AG08396 (cell line): ENCODE data around the gene MAPK8IP2.

Source experiments
- DNase-seq: peaks from one replicate; pipeline ENCODE4 v3.0.0; 2012; ENCODE audit warnings: low spot score, mixed read lengths

MAPK8IP2 gene

DNA sequence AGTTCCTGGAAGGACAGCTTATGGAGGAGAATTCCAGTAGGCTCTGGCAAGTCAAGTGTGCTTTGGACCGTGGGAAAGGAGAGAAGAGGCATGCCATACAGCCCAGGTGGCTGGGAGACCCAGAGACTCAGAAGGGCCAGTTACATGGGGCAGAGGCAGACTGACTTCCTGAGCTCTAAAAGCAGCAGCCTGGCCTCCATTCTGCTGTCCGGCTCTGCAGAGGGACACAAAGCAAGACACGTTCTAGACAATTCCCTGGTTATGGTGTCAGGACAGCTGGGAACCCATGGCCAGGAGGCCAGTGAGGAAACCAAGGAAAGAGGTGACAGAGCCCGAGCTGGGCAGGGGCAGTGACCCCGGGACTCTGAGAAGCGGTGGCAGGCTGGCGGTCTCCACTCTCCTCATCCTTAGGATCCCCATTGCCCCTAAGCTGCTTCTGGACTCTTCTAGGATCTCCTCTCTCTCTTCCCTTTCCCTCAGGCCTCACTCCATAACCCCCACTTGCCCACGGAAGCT lies 25.1 kb upstream of the MAPK8IP2 start:
- DNase-seq = no peak

GRCh38 chr22:50576070-50576469 lies 24.5 kb upstream of the MAPK8IP2 start:
- DNase-seq = peak; percentile 49

DNA sequence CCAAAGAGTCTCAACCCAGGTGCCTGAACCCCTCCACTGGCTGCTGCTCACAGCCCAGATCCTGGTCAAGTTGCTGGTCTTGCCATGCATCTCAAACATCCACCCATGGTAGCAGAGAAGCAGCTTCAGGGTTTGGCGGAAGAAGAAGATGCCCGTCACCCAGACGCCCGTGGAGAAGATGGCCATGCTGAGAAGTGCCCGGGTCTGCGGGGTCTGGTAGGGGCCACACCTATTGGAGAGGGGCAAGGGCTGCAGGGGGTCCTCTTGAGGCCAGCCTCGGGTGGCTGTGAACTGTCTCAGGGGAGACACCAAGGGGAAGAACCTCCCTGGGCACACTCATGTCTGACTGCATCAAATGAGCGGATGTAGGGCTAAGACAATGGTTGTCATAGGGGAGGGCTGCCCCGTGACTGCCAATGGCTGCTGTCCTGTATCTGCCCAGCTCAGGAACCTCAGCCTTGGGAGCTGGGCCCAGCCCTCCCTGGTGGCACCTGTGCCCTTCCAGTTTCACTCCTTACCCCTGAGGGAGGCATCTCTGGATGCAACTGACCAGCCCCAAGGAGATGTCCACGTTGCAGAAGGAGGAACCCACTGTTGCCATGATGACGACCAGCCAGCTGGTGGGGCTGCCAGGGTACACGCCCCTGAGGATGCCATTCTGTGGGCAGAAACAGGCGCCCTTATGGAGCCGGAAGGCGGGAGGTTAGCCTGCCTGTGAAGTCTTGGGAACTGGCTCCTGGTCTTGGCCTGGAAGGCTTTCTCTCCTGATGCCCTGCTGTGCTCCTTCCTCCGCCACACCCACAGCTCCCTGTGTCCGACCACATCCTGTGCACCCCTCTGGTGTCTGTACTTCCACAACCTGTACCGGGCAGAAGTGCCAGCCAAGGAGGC lies 23.5 kb upstream of the MAPK8IP2 start:
- DNase-seq = no peak

- no peak for DNase-seq
Observed at GRCh38 chr22:50577697-50577986, 23.0 kb upstream of the MAPK8IP2 start.

- peak; percentile 72 for DNase-seq
Observed at GRCh38 chr22:50577987-50578775, 22.4 kb upstream of the MAPK8IP2 start, which contains the start of gene CPT1B. CPT1B (minus strand) TSS chr22:50578427; CDS start chr22:50577915, 512 bp downstream.

DNA sequence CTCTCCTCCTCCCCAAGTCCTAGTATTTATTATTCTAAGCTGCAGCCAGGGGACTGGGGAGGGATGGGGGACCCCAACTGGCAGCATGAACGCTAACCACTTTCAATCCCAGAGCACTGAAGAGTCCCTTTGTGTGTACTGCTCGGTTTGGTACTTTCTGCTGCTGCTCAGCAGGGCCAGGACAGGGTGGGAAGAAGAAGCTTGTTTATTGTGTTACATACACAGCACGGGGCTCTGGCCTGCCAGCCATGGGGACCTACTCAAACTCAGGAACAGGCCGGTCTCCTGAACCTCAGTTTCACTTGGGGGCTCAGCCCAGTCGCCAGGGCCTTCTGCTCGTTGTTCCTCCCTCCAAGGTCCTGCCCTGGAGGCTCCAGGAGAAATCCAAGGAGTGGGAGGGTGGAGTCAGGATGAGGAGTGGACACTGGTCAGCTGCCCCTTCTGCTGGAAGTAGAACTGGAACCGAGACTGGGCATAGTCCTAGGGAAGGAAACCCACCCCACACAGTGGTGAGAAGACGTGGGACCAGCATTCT lies 21.8 kb upstream of the MAPK8IP2 start:
- DNase-seq = peak; percentile 12

GRCh38 chr22:50579752-50580151 lies 20.8 kb upstream of the MAPK8IP2 start:
- DNase-seq = no peak

- DNase-seq = no peak
Observed at GRCh38 chr22:50581031-50581949, 19.3 kb upstream of the MAPK8IP2 start.

DNA sequence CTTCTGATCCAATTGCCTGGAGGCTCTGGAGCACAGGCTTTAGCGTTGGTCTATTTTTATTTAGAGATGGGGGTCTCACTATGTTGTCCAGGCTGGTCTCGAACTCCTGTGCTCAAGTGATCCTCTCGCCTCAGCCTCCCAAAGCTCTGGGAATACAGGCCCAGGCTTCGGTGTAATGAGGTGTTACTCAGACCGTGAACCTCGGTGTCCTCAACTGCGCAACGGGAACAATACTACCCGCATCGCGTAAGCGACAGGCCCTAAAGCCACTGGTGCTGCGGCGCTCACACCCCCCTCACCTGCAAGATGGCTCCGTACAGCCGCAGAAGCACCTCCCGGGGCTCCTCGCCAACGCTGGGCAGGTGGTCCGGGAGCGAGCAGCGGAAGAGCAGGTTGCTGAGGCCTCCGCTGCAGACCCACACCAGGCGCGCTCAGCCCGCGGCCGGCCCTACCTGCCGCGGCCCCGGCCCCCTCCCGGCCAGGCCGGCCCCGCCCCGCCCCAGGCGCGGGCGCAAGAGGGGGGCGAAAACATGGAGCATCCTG lies 18.6 kb upstream of the MAPK8IP2 start:
- peak; percentile 21 for DNase-seq

DNA sequence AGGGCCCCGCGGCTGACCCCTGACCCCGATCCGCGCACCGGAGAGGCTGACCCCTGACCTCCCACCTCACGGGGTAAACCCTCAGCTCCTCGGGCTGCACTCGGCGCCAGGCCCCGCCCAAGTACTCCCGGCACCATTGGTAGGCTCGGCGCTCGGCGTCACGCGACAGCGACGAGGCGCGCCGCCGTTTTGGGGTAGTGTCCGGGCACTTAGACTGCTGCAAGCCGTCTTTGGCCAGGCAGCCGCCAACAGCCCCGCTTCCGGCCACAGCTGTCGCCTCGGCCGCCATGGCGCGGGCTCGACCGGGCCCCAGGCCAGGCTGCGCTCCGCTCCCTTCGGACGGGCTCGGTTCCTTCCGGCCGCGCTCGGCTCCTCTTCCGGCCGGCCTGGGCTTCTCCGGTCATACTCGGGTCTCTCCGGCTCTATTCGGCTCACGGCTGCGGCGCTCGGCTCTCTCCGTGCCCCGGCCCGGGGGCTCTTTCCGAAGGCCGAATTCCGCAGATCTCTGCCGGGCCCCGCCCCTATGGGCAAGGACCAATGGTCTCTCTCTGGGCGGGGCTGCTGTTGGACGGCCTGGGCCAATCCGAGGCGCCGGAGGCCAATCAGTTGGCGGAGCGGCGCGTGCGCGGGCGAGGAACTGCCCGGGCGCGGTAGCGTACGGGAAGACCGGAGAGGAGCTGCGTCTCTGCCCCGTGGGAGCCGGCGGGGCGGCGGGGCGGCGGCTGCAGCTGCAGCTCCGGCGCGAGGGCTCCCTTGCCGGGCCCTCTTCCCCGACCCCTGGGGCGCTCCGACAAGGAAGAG lies 17.9 kb upstream of the MAPK8IP2 start, which contains the start of gene CHKB:
CHKB (minus strand) TSS at position 357 of the 801 bp plus-strand sequence; CDS start at position 289, 68 bp downstream.
- DNase-seq = peak; percentile 100

DNA sequence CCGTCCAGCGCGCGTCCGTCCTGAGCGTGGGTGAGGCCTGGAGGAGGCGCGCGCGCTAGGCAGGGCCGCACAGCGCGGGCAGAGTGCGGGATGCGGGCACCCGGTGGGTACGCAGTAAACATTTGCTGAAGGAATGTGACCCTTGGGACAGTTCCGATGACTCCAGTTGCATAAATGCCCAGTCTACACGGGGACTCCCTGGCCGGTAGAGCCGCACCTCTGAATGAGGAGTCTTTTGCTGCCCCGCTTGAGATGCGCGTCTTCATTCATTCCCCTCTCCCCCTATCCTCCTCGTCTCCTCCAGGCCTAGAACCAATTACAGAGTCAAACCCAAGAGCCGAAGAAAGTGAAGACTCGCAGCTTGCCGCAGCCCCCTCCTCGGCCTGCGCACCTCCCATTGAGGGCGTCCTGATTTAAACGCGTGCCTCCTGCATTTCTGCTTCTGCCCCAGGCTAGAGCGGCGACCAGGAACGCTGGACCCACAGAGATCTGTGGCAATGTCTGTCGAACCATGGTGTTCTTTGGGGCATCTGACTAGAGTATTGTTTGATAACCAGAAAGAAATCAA lies 17.2 kb upstream of the MAPK8IP2 start:
- no peak for DNase-seq

DNA sequence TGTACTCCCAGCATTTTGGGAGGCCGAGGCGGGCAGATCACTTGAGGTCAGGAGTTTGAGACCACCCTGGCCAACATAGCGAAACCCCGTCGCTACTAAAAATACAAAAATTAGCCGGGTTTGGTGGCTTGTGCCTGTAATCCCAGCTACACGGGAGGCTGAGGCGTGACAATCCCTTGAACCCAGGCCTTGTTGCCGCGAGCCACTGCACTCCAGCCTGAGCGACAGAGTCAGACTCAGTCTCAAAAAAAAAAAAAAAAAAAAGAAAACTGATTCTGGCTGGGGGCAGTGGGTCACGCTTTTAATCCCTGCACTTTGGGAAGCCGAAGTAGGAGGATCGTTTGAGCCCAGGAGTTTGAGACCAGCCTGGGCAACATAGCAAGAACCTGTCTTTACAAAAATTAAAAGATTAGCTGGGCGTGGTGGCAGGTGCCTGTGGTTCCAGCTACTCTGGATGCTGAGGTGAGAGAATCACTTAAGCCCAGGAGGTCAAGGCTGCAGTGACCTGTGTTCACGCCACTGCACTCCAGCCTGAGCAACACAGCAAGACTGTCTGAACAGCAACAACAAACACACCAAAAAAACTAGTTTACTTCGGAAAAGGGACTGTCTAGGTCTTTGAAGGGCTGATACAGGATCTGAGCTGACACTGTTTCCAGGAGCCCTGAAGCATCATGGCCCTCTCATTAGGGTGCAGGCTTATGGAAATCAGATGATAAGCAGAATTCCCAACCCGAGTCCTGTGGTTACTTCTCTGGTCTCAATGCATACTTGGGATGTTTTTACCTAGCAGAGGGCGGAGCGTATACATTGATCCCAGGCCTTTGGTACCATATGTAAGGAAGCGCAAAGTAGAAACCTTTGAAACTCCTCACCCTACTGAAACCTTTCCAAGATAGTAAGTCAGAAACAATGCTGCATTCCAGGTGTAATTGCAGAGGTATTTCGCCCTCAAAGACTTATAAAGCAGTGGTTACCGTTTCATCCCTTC lies 16.2 kb upstream of the MAPK8IP2 start:
- DNase-seq = no peak

DNA sequence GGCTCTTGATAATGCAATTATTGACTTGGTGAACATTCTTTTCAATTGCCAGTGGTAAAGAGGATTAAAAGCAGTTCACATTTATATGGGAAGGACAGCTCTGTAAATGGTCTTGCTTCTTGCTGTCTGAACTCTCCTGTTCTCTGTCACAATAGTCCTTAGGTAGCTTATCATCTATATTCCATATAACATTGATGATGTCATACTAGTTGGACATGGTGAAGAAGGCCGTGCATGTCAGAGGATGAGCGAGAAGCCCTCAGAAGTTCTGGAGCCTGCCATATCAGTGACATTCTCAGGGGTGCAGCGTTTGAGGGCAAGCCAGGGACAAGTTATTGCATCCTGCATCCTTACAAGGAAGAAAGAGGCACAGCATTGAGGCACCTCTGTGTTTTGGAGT lies 15.4 kb upstream of the MAPK8IP2 start:
- DNase-seq = no peak

GRCh38 chr22:50585781-50586180 lies 14.8 kb upstream of the MAPK8IP2 start:
- no peak for DNase-seq

- no peak for DNase-seq
Observed at GRCh38 chr22:50586416-50586815, 14.2 kb upstream of the MAPK8IP2 start.

GRCh38 chr22:50587407-50587806 lies 13.2 kb upstream of the MAPK8IP2 start:
- no peak for DNase-seq

DNA sequence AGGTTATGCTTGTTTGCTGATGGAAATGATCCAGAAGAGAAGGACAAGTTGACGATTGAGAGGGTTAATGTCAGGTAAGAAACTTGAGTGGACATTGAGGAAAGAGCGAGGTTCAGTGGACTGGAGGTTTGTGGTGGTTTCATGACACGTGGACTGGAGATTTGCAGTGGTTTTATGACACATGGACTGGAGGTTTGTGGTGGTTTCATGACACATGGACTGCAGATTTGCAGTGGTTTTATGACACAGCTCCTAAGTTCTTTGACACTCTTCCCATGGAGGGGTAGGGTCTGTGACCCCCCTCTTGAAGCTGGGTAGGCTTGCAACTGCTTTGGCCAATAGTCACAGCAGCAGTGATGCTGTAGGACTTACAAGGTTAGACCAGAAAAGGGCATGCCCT lies 5.4 kb upstream of the MAPK8IP2 start:
- peak; percentile 7 for DNase-seq

DNA sequence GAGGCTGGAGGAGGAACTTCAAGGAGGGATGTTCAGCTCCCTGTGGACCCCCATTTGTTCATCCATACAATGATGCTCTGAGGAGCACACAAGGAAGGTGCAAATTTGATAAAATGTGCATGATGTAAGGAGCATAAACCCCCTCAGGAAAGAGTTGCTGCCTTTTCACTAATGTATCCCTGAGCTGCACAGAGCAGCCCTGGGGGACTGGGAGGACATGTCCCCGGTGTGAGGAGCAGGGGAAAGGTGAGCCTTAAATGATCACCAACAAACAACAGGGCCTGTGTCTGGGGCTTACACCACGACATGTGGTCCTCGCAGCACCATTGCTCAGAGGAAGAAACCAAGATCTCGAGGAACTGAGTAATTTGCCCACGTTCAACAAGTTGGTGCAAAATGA lies 3.5 kb upstream of the MAPK8IP2 start:
- no peak for DNase-seq
